Right atrium auricular region (tissue), 2 donors: ENCODE data around the gene GUCY1B1. TPM values are rescaled to one million over a fixed set of nuclear protein-coding genes. Genes with fewer than 3 reads are reported as not detected.

Experiments used
- DNase-seq: peaks from one replicate; pipeline ENCODE4 v3.0.0-alpha.2; 2019; ENCODE audit warnings: low spot score
- H3K27ac ChIP-seq, 2 donors: fragments of 200-600 bp; sonication (generic); 1 replicate in 1 of 2; 2 replicates in 1 of 2; pipeline ENCODE4 v1.5.1; 2016 to 2019
- H3K27me3 ChIP-seq, 2 donors: fragments of 200-600 bp; sonication (generic); one replicate each; pipeline versions ENCODE4 v1.5.1 to v1.6.0; 2017 to 2019
- H3K36me3 ChIP-seq: fragments of 200-600 bp; sonication (generic); one replicate; pipeline ENCODE4 v1.5.1; 2016
- H3K4me1 ChIP-seq, 2 donors: fragments of 200-600 bp; sonication (generic); one replicate each; pipeline versions ENCODE4 v1.5.1 to v1.6.0; 2017 to 2019
- H3K4me3 ChIP-seq, 2 donors: fragments of 200-600 bp; sonication (generic); 1 replicate in 1 of 2; 2 replicates in 1 of 2; pipeline ENCODE4 v1.5.1; 2017 to 2019; ENCODE audit warnings: mild to moderate bottlenecking in 1 of 2, moderate library complexity in 1 of 2
- H3K9me3 ChIP-seq, 2 donors: fragments of 200-600 bp; sonication (generic); one replicate each; pipeline ENCODE4 v1.5.1; 2019
- total RNA-seq, 2 donors: library from RNA; depleted of rRNA; stranded (reverse); fragments of >200 nt; gene quantifications; one replicate each; pipeline ENCODE4 v1.1.0, GENCODE V29; 2016
- TF ChIP-seq, protein P1 (sequence below), 2 donors: fragments of 200-600 bp; sonication (generic); IDR thresholded peaks; one replicate each; pipeline ENCODE4 v1.5.1; 2019; ENCODE audit warnings: antibody characterized with exemption in 2 of 2

GUCY1B1 gene
- total RNA-seq, 2 donors from 2014 or later, result 11.3 to 15.0 TPM

- Histone ChIP-seq H3K27ac (no peak overlapping the region), H3K9me3 (no peaks in the 10 kb centered on the region), H3K4me3 (no peak overlapping the region), H3K4me1 (no peaks in the 10 kb centered on the region), H3K36me3 (peaks cover 30% of the 10 kb centered on the region), H3K27me3 (no peaks in the 10 kb centered on the region)
- TF ChIP-seq, protein P1, sequence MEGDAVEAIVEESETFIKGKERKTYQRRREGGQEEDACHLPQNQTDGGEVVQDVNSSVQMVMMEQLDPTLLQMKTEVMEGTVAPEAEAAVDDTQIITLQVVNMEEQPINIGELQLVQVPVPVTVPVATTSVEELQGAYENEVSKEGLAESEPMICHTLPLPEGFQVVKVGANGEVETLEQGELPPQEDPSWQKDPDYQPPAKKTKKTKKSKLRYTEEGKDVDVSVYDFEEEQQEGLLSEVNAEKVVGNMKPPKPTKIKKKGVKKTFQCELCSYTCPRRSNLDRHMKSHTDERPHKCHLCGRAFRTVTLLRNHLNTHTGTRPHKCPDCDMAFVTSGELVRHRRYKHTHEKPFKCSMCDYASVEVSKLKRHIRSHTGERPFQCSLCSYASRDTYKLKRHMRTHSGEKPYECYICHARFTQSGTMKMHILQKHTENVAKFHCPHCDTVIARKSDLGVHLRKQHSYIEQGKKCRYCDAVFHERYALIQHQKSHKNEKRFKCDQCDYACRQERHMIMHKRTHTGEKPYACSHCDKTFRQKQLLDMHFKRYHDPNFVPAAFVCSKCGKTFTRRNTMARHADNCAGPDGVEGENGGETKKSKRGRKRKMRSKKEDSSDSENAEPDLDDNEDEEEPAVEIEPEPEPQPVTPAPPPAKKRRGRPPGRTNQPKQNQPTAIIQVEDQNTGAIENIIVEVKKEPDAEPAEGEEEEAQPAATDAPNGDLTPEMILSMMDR (IDR thresholded peaks at IDR 0.05), result no peak
- no peak for DNase-seq
These were observed 36.5 kb upstream of the GUCY1B1 start for GRCh38 chr4:155722336-155722735.

DNA sequence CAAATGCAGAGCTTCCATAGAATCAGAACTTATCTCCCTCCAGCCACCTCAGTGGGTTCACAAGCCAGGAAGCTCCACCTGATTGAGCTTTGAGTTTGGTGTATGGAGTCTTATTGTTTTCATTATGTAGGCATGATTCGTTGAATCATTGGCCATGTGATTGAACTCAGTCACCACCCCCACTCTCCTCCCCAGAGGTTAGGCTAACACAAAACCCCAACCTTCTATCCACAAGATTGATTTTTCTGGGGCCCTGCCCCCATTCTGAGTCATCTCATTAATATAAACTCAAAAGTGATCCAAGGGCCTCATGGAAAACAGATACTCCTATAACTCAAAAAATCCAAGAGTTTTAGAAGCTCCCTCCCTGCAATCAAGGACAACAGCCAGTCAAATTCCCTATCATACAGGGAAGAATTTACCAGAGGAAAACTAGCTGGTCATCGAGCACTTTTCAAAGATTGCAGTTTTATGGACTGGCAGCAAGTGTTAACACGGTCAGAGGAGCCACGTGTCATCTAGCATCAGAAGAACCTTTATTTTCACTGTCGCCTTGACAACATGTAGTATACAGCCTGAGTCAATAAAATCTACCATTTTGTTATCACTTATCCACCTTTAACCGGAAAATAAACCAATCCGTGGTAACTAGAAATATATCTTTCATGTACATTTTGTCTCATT lies 35.9 kb upstream of the GUCY1B1 start:
- H3K4me3 ChIP-seq, result no peak overlapping the region
- no peaks in the 10 kb centered on the region for H3K27me3 ChIP-seq
- H3K36me3 ChIP-seq, result peaks cover 24% of the 10 kb centered on the region
- no peak overlapping the region for H3K27ac ChIP-seq
- H3K9me3 ChIP-seq, result no peaks in the 10 kb centered on the region
- TF ChIP-seq, protein P1 (IDR thresholded peaks at IDR 0.05), result no peak
- no peak for DNase-seq
- no peaks in the 10 kb centered on the region for H3K4me1 ChIP-seq

- TF ChIP-seq, protein P1 (IDR thresholded peaks at IDR 0.05), result no peak
- no peak overlapping the region for H3K27ac ChIP-seq
- no peak for DNase-seq
- H3K27me3 ChIP-seq, result no peaks in the 10 kb centered on the region
- H3K4me3 ChIP-seq, result no peak overlapping the region
- peaks cover 23% of the 10 kb centered on the region for H3K36me3 ChIP-seq
- H3K9me3 ChIP-seq, result no peaks in the 10 kb centered on the region
- no peaks in the 10 kb centered on the region for H3K4me1 ChIP-seq
These were observed 34.1 kb upstream of the GUCY1B1 start for GRCh38 chr4:155724731-155725130.

GRCh38 chr4:155734065-155734464 lies 24.8 kb upstream of the GUCY1B1 start:
- no peak overlapping the region for H3K4me3 ChIP-seq
- no peaks in the 10 kb centered on the region for H3K27me3 ChIP-seq
- no peak for DNase-seq
- no peak overlapping the region for H3K27ac ChIP-seq
- TF ChIP-seq, protein P1 (IDR thresholded peaks at IDR 0.05), result no peak
- H3K9me3 ChIP-seq, result no peaks in the 10 kb centered on the region
- peaks cover 0 to 7% of the 10 kb centered on the region in 2 donors for H3K4me1 ChIP-seq
- no peaks in the 10 kb centered on the region for H3K36me3 ChIP-seq

GRCh38 chr4:155734951-155735350 lies 23.9 kb upstream of the GUCY1B1 start:
- TF ChIP-seq, protein P1 (IDR thresholded peaks at IDR 0.05), result no peak
- H3K4me1 ChIP-seq, result peaks cover 0 to 7% of the 10 kb centered on the region in 2 donors
- no peaks in the 10 kb centered on the region for H3K27me3 ChIP-seq
- H3K27ac ChIP-seq, result no peak overlapping the region
- no peaks in the 10 kb centered on the region for H3K9me3 ChIP-seq
- H3K4me3 ChIP-seq, result no peak overlapping the region
- no peak for DNase-seq
- H3K36me3 ChIP-seq, result no peaks in the 10 kb centered on the region

DNA sequence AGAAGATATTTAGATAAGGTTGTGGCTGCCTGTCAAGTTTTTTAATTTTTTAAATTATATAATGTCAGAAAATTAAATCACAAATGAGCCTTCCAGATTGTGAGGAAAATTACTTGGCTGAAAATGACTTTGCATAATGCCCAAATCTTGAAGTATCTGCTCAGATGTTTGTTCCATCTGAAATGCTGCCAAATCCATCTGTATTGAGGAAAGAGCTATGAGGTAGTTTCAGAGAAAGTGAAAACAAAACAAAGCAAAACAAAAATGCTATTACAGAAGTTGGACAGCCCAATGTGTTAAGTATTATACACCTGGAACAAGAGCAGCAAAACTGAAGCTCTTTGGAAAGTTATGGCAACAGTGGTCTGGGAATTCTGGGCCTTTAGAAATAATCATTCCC lies 23.3 kb upstream of the GUCY1B1 start:
- Histone ChIP-seq H3K27ac (no peak overlapping the region), H3K4me3 (no peak overlapping the region), H3K27me3 (no peaks in the 10 kb centered on the region), H3K36me3 (no peaks in the 10 kb centered on the region), H3K4me1 (peaks cover 0 to 7% of the 10 kb centered on the region in 2 donors), H3K9me3 (no peaks in the 10 kb centered on the region)
- TF ChIP-seq, protein P1 (IDR thresholded peaks at IDR 0.05), result no peak
- DNase-seq, result no peak
